Suprapubic skin (tissue), 4 donors: ENCODE data around the gene DUSP14. TPM values are rescaled to one million over a fixed set of nuclear protein-coding genes. Genes with fewer than 3 reads are reported as not detected.

Experiments used
- DNase-seq, 2 donors: peaks; one replicate each; pipeline ENCODE4 v3.0.0-alpha.2; 2019; ENCODE audit warnings: low spot score in 2 of 2
- H3K27ac ChIP-seq: fragments of 200-600 bp; sonication (generic); one replicate; pipeline ENCODE4 v1.5.1; 2019
- H3K27me3 ChIP-seq: fragments of 200-600 bp; sonication (generic); one replicate; pipeline ENCODE4 v1.5.1; 2019
- H3K36me3 ChIP-seq: fragments of 200-600 bp; sonication (generic); one replicate; pipeline ENCODE4 v1.5.1; 2019
- H3K4me1 ChIP-seq: fragments of 200-600 bp; sonication (generic); one replicate; pipeline ENCODE4 v1.5.1; 2019
- H3K4me3 ChIP-seq: fragments of 200-600 bp; sonication (generic); one replicate; pipeline ENCODE4 v1.5.1; 2019; ENCODE audit warnings: mild to moderate bottlenecking
- H3K9me3 ChIP-seq: fragments of 200-600 bp; sonication (generic); one replicate; pipeline ENCODE4 v1.5.1; 2019
- EP300 ChIP-seq: sonication (generic); formaldehyde crosslinking; IDR thresholded peaks from one replicate; pipeline ENCODE4 v1.6.1; 2017; ENCODE audit warnings: antibody characterized with exemption
- POLR2A ChIP-seq, 2 donors: fragments of 450-650 bp; IDR thresholded peaks; one replicate each; pipeline ENCODE4 v1.6.1; 2017; ENCODE audit warnings: antibody characterized with exemption in 2 of 2, mild to moderate bottlenecking in 2 of 2, moderate library complexity in 2 of 2
- POLR2AphosphoS5 ChIP-seq, 3 donors: sonication (generic); formaldehyde crosslinking; IDR thresholded peaks; one replicate each; pipeline ENCODE4 v1.6.1; 2017; ENCODE audit warnings: antibody characterized with exemption in 3 of 3
- WGBS: methylation state at CpG from one replicate; pipeline ENCODE4 v1.1.5; 2018; 5-methylcytosine and 5-hydroxymethylcytosine counted together
- total RNA-seq, 4 donors: library from RNA; depleted of rRNA; stranded (reverse); fragments of >200 nt; gene quantifications; one replicate each; pipeline ENCODE4 v1.1.0, GENCODE V29; 2016
- TF ChIP-seq, protein P1 (sequence below), 2 donors: fragments of 200-600 bp in 1 of 2; fragments of 450-650 bp in 1 of 2; sonication (generic) in 1 of 2; IDR thresholded peaks; one replicate each; pipeline ENCODE4 v1.5.1; 2016 to 2019; ENCODE audit warnings: antibody characterized with exemption in 2 of 2, mild to moderate bottlenecking in 1 of 2, moderate library complexity in 1 of 2

The DUSP14 gene
- total RNA-seq, 4 donors from 2014 or later = 31.4 to 107 (median 68.5) TPM

GRCh38 chr17:37494401-37494831 lies 4.7 kb downstream of the DUSP14 start:
- H3K27ac ChIP-seq = peak overlapping the region; percentile 6
- DNase-seq = no peak
- no peaks in the 10 kb centered on the region for H3K27me3 ChIP-seq
- H3K4me3 ChIP-seq = no peak overlapping the region
- WGBS = 53% methylated on average over 3 of the region's 3 CpGs
- TF ChIP-seq EP300 (no peak), POLR2AphosphoS5 (IDR thresholded peaks at IDR 0.05) (no peak), POLR2A (IDR thresholded peaks at IDR 0.05) (no peak)
- TF ChIP-seq, protein P1, sequence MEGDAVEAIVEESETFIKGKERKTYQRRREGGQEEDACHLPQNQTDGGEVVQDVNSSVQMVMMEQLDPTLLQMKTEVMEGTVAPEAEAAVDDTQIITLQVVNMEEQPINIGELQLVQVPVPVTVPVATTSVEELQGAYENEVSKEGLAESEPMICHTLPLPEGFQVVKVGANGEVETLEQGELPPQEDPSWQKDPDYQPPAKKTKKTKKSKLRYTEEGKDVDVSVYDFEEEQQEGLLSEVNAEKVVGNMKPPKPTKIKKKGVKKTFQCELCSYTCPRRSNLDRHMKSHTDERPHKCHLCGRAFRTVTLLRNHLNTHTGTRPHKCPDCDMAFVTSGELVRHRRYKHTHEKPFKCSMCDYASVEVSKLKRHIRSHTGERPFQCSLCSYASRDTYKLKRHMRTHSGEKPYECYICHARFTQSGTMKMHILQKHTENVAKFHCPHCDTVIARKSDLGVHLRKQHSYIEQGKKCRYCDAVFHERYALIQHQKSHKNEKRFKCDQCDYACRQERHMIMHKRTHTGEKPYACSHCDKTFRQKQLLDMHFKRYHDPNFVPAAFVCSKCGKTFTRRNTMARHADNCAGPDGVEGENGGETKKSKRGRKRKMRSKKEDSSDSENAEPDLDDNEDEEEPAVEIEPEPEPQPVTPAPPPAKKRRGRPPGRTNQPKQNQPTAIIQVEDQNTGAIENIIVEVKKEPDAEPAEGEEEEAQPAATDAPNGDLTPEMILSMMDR (IDR thresholded peaks at IDR 0.05) = no peak
- H3K9me3 ChIP-seq = no peaks in the 10 kb centered on the region
- no peaks in the 10 kb centered on the region for H3K36me3 ChIP-seq
- peaks cover 41% of the 10 kb centered on the region for H3K4me1 ChIP-seq

- TF ChIP-seq, protein P1 (IDR thresholded peaks at IDR 0.05) = no peak
- no peak for TF ChIP-seq POLR2A (IDR thresholded peaks at IDR 0.05)
- no peak for TF ChIP-seq POLR2AphosphoS5 (IDR thresholded peaks at IDR 0.05)
- TF ChIP-seq EP300 = no peak
- Histone ChIP-seq H3K4me1 (peaks cover 41% of the 10 kb centered on the region), H3K4me3 (no peak overlapping the region), H3K27me3 (no peaks in the 10 kb centered on the region), H3K9me3 (no peaks in the 10 kb centered on the region), H3K27ac (no peak overlapping the region), H3K36me3 (no peaks in the 10 kb centered on the region)
- 64% methylated on average over 8 of the region's 8 CpGs for WGBS
- DNase-seq = no peak
These were observed 5.3 kb downstream of the DUSP14 start for GRCh38 chr17:37494971-37495370.

DNA sequence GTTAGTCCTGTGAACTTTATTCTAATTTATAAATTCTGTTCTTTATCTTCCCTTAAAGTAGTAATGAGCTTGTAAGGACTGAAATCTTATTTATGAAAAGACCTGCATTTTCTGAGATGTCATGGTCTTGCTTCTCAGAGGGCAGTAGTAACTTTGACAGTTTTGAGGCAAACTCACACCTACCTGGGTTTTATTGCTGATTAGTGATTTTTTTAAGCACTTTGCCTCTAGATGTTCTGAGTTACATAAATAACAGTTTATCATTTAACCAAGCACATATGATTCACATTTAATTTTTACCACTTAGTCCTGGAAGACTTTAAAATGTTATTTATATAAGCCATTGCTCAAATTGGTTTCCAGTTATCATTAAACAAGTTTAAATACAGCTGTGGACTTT lies 10.7 kb downstream of the DUSP14 start:
- H3K27me3 ChIP-seq = no peaks in the 10 kb centered on the region
- H3K4me1 ChIP-seq = peaks cover 8% of the 10 kb centered on the region
- no peak overlapping the region for H3K4me3 ChIP-seq
- H3K27ac ChIP-seq = no peak overlapping the region
- no peak for DNase-seq
- no peaks in the 10 kb centered on the region for H3K9me3 ChIP-seq
- no peaks in the 10 kb centered on the region for H3K36me3 ChIP-seq
- TF ChIP-seq EP300 (no peak), POLR2A (IDR thresholded peaks at IDR 0.05) (no peak), POLR2AphosphoS5 (IDR thresholded peaks at IDR 0.05) (no peak)
- TF ChIP-seq, protein P1 (IDR thresholded peaks at IDR 0.05) = no peak

DNA sequence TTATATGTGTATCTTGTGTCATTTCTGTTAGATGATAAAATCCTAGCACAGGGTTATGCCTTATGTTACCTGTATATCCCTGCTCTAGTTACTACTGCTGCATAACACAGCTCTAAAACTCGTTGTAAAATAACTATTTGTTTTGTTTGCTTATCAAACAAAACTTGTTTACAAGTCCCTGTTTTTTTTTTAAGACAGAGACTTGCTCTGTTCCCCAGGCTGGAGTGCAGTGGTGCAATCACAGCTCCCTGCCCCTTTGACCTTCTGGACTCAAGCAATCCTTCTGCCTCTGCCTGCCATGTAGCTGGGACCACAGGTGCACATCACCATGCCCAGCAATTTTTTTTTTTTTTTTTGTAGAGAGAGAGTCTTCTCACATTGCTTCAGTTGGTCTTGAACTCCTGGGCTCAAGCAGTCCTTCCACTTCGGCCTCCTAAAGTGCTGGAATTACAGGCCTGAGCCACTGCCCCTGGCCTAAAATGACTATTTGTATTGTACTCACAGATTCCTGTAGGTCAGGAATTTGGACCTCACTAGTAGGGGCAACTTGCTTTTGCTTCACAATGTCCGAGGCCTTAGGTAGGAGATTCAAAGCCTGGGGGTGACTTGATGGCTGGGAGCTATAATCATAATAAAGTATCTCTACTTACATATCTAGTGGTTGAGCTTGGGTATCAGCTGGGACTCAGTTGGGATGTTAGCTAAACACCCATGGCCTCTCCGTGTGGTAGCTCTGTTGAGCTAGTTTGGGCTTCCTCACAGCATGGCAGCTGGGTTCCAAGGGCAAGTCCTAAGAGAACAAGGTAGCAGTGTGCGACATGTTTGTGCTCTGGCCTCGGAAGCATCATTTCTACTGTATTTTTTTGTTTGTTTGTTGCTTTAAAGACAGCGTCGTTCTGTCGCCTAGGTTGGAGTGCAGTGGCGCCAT lies 12.6 kb downstream of the DUSP14 start:
- TF ChIP-seq, protein P1 (IDR thresholded peaks at IDR 0.05) = no peak
- TF ChIP-seq POLR2AphosphoS5 (IDR thresholded peaks at IDR 0.05) (no peak), POLR2A (IDR thresholded peaks at IDR 0.05) (no peak), EP300 (no peak)
- Histone ChIP-seq H3K9me3 (no peaks in the 10 kb centered on the region), H3K4me1 (peaks cover 17% of the 10 kb centered on the region), H3K36me3 (no peaks in the 10 kb centered on the region), H3K4me3 (no peak overlapping the region), H3K27ac (no peak overlapping the region), H3K27me3 (no peaks in the 10 kb centered on the region)
- no peak for DNase-seq
- 82% methylated on average over 10 of the region's 10 CpGs for WGBS

DNA sequence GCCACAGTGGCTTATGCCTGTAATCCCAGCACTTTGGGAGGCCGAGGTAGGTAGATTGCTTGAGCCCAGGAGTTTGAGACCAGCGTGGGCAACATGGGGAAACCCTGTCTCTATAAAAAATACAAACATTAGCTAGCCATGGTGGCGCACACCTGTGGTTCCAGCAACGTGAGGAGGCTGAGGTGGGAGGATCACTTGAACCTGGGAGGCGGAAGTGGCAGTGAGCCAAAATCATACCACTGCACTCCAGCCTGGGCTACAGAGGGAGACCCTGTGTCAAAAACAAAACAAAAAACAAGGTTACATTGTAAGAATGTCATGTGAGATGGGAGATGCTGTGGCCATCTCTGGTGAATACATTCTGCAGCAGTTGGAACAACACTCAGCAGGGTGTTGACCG lies 13.5 kb downstream of the DUSP14 start:
- Histone ChIP-seq H3K27ac (no peak overlapping the region), H3K9me3 (no peaks in the 10 kb centered on the region), H3K4me1 (peaks cover 19% of the 10 kb centered on the region), H3K27me3 (no peaks in the 10 kb centered on the region), H3K4me3 (no peak overlapping the region), H3K36me3 (peaks cover 3% of the 10 kb centered on the region)
- TF ChIP-seq EP300 = no peak
- no peak for TF ChIP-seq POLR2A (IDR thresholded peaks at IDR 0.05)
- no peak for TF ChIP-seq POLR2AphosphoS5 (IDR thresholded peaks at IDR 0.05)
- TF ChIP-seq, protein P1 (IDR thresholded peaks at IDR 0.05) = no peak
- DNase-seq = no peak
- 95% methylated on average over 6 of the region's 6 CpGs for WGBS
